K562 (cell line): ENCODE measurements around the gene ZP1. TPM values are rescaled to one million over a fixed set of nuclear protein-coding genes. Genes with fewer than 3 reads are reported as not detected.

ENCODE experiments used
- DLX4 ChIP-seq: fragments of 250-450 bp; sonication (Bioruptor Pico); IDR thresholded peaks from 2 replicates; pipeline ENCODE4 v1.6.1; 2021; ENCODE audit warnings: mild to moderate bottlenecking
- E2F3 ChIP-seq: fragments of 250-450 bp; sonication (Bioruptor Pico); IDR thresholded peaks from 2 replicates; pipeline ENCODE4 v1.4.0; 2020; ENCODE audit warnings: mild to moderate bottlenecking
- HDAC1 ChIP-seq, 2 experiments: fragments of 450-650 bp; IDR thresholded peaks; 2 replicates each; pipeline ENCODE4 v1.6.1; 2016 to 2017; ENCODE audit warnings: inconsistent platforms in 1 of 2, mild to moderate bottlenecking in 1 of 2, moderate library complexity in 1 of 2
- HNRNPL ChIP-seq: fragments of 200-400 bp; formaldehyde crosslinking; IDR thresholded peaks from 2 replicates; pipeline ENCODE4 v1.6.1; 2017; ENCODE audit warnings: low read depth, mild to moderate bottlenecking, low read length
- KDM5B ChIP-seq: fragments of 200-600 bp; sonication (generic); IDR thresholded peaks from 2 replicates; pipeline ENCODE4 v1.6.1; 2012; ENCODE audit warnings: low read depth, mild to moderate bottlenecking, moderate library complexity, low read length, control low read depth, inconsistent platforms; ENCODE audit not compliant: insufficient replicate concordance
- KLF13 ChIP-seq: fragments of 450-650 bp; IDR thresholded peaks from 2 replicates; pipeline ENCODE4 v1.6.1; 2016; ENCODE audit warnings: missing genetic modification characterization, low read depth, mild to moderate bottlenecking, missing compliant biosample characterization, moderate library complexity, borderline replicate concordance
- MBD1 ChIP-seq: fragments of 250-450 bp; sonication (Bioruptor Pico); IDR thresholded peaks from 2 replicates; pipeline ENCODE4 v1.8.0; 2022; ENCODE audit warnings: inconsistent platforms
- NR1H2 ChIP-seq: sonication (generic); formaldehyde crosslinking; IDR thresholded peaks from 2 replicates; pipeline ENCODE4 v1.4.0; 2020; ENCODE audit warnings: mild to moderate bottlenecking, missing genetic modification reagents
- NR2C1 ChIP-seq, 2 experiments: fragments of 450-650 bp; IDR thresholded peaks; 2 replicates each; pipeline ENCODE4 v1.6.1; 2017; ENCODE audit warnings: mild to moderate bottlenecking in 2 of 2, antibody characterized with exemption in 1 of 2, inconsistent platforms in 1 of 2, missing compliant biosample characterization in 1 of 2, missing genetic modification characterization in 1 of 2
- PHB2 ChIP-seq: fragments of 450-650 bp; IDR thresholded peaks from 2 replicates; pipeline ENCODE4 v1.6.1; 2017; ENCODE audit warnings: low read depth
- PML ChIP-seq: IDR thresholded peaks from 2 replicates; pipeline ENCODE4 v1.6.1; 2012; ENCODE audit warnings: low read length, inconsistent platforms
- POLR2B ChIP-seq: fragments of 450-650 bp; IDR thresholded peaks from 2 replicates; pipeline ENCODE4 v1.6.1; 2018; ENCODE audit warnings: low read depth; ENCODE audit not compliant: partially characterized antibody
- PTRF ChIP-seq: fragments of 450-650 bp; IDR thresholded peaks from 2 replicates; pipeline ENCODE4 v1.6.1; 2016; ENCODE audit warnings: mild to moderate bottlenecking, missing genetic modification characterization, missing compliant biosample characterization
- PURB ChIP-seq: sonication (generic); formaldehyde crosslinking; IDR thresholded peaks from 2 replicates; pipeline ENCODE4 v1.9.0; 2021; ENCODE audit warnings: low read depth, mild to moderate bottlenecking, missing genetic modification reagents
- ZKSCAN1 ChIP-seq: fragments of 150-350 bp; IDR thresholded peaks from 2 replicates; pipeline ENCODE4 v1.6.1; 2016; ENCODE audit warnings: low read depth, low read length
- ZNF316 ChIP-seq: fragments of 450-650 bp; IDR thresholded peaks from 2 replicates; pipeline ENCODE4 v1.6.1; 2016
- ZNF586 ChIP-seq: fragments of 450-650 bp; formaldehyde crosslinking; conservative IDR thresholded peaks from 2 replicates; pipeline ENCODE4 v1.4.0; 2020; ENCODE audit warnings: mild to moderate bottlenecking, moderate library complexity
- polyA plus RNA-seq, 8 experiments: library from polyadenylated mRNA; depleted of rRNA in 4 of 8; stranded (reverse) in 5 of 8; unstranded in 3 of 8; fragments of >200 nt; fragmentation: Nextera tagmentation in 2 of 8; fragmentation: Illumina TruSeq in 1 of 8; extraction: Ambion mirVana in 2 of 8; extraction: Trizol in 1 of 8; gene quantifications; 2 replicates each; pipeline versions ENCODE4 v1.2.1 to v1.2.3, GENCODE V29; 2011 to 2014; ENCODE audit warnings: inconsistent platforms in 1 of 8, missing spikeins in 1 of 8
- total RNA-seq, 7 experiments: library from RNA; depleted of rRNA in 6 of 7; stranded (reverse); fragments of >200 nt in 6 of 7; fragmentation: Illumina TruSeq in 2 of 7; extraction: Trizol in 2 of 7; gene quantifications; 2 replicates each; pipeline versions ENCODE4 v1.2.1 to v1.2.3, GENCODE V29; 2011 to 2021; ENCODE audit warnings: low replicate concordance in 1 of 7
- TF ChIP-seq, protein P1 (sequence below): fragments of 250-450 bp; sonication (Bioruptor Pico); IDR thresholded peaks from 2 replicates; pipeline ENCODE4 v1.9.0; 2021; ENCODE audit warnings: mild to moderate bottlenecking
- TF ChIP-seq, protein P2 (sequence below): sonication (generic); formaldehyde crosslinking; IDR thresholded peaks from 2 replicates; pipeline ENCODE4 v1.8.1; 2023; ENCODE audit warnings: mild to moderate bottlenecking, missing genetic modification reagents

The ZP1 gene
- total and polyA plus RNA-seq, 9 of the 15 experiments (the other 6 are each of a cell fraction or from before 2014, with no cell fraction given) = 0.11 to 0.15 TPM; not detected in 7

GRCh38 chr11:60906132-60906972, 39.0 kb downstream of the ZP1 start, which contains the start of gene PRPF19 (continued):
- TF ChIP-seq DLX4 = no peak
- no peak for TF ChIP-seq E2F3 (CRISPR knock-in tag)
- peak; percentile 80 for TF ChIP-seq POLR2B
- 0 out of 2 replicates have a peak, but pooled peaks have one; percentile 46 for TF ChIP-seq KLF13 (tag)
- TF ChIP-seq, protein P1, sequence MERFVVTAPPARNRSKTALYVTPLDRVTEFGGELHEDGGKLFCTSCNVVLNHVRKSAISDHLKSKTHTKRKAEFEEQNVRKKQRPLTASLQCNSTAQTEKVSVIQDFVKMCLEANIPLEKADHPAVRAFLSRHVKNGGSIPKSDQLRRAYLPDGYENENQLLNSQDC = no peak
- TF ChIP-seq PHB2 = no peak
- TF ChIP-seq MBD1 (CRISPR knock-in tag) = no peak
- no peak for TF ChIP-seq ZNF586 (CRISPR knock-in tag)
- TF ChIP-seq NR1H2 (CRISPR knock-in tag) = 0 out of 2 replicates have a peak, but pooled peaks have one; percentile 37
- no peak for TF ChIP-seq HNRNPL
- TF ChIP-seq, protein P2, sequence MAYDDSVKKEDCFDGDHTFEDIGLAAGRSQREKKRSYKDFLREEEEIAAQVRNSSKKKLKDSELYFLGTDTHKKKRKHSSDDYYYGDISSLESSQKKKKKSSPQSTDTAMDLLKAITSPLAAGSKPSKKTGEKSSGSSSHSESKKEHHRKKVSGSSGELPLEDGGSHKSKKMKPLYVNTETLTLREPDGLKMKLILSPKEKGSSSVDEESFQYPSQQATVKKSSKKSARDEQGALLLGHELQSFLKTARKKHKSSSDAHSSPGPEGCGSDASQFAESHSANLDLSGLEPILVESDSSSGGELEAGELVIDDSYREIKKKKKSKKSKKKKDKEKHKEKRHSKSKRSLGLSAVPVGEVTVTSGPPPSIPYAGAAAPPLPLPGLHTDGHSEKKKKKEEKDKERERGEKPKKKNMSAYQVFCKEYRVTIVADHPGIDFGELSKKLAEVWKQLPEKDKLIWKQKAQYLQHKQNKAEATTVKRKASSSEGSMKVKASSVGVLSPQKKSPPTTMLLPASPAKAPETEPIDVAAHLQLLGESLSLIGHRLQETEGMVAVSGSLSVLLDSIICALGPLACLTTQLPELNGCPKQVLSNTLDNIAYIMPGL (CRISPR knock-in tag) = peak; percentile 74
- no peak for TF ChIP-seq PTRF (tag)
- peak; percentile 67; the same call in 1 of the 2 replicates for TF ChIP-seq PML
- peak in 1 of 2 experiments; percentile 92; a peak in 2 of 4 replicates for TF ChIP-seq HDAC1 (IDR thresholded peaks at IDR 0.05)
- no peak for TF ChIP-seq NR2C1 (IDR thresholded peaks at IDR 0.05)
- TF ChIP-seq NR2C1 (tag; IDR thresholded peaks at IDR 0.05) = no peak
- no peak for TF ChIP-seq ZNF316
- TF ChIP-seq KDM5B = peak; percentile 84
- TF ChIP-seq ZKSCAN1 = no peak
- TF ChIP-seq PURB (CRISPR knock-in tag) = no peak
